SK-N-SH treated with all-trans-retinoic acid at 6 μM for 48 hours (cell line): ENCODE results near the gene LIFR.

ENCODE experiments used
- ATAC-seq: fragments of 200-7000 bp; cut with Tn5 transposase; 3 replicates; pipeline ENCODE4 v1.9.1; 2020; ENCODE audit warnings: mild to moderate bottlenecking, moderate library complexity
- ARNTL ChIP-seq: fragments of 450-650 bp; formaldehyde crosslinking; IDR thresholded peaks from 2 replicates; pipeline ENCODE4 v1.5.0; 2020; ENCODE audit warnings: low read depth, mild to moderate bottlenecking, moderate library complexity, borderline replicate concordance
- CSDC2 ChIP-seq: fragments of 250-450 bp; sonication (Bioruptor Pico); IDR thresholded peaks from 2 replicates; pipeline ENCODE4 v1.5.0; 2020; ENCODE audit warnings: mild to moderate bottlenecking, moderate library complexity
- ESRRG ChIP-seq: fragments of 250-450 bp; sonication (Bioruptor Pico); IDR thresholded peaks from 2 replicates; pipeline ENCODE4 v1.6.1; 2021; ENCODE audit warnings: mild to moderate bottlenecking
- GLIS3 ChIP-seq: fragments of 250-450 bp; sonication (Bioruptor Pico); IDR thresholded peaks from 2 replicates; pipeline ENCODE4 v1.5.0; 2020; ENCODE audit warnings: mild to moderate bottlenecking, moderate library complexity
- ISL1 ChIP-seq: fragments of 250-450 bp; sonication (Bioruptor Pico); IDR thresholded peaks from 2 replicates; pipeline ENCODE4 v2.1.2; 2022; ENCODE audit warnings: mild to moderate bottlenecking, moderate library complexity
- OSR1 ChIP-seq: fragments of 250-450 bp; sonication (Bioruptor Pico); IDR thresholded peaks from 2 replicates; pipeline ENCODE4 v1.8.0; 2022; ENCODE audit warnings: moderate library complexity, mild to moderate bottlenecking, inconsistent platforms
- PPARA ChIP-seq: fragments of 250-450 bp; sonication (Bioruptor Pico); IDR thresholded peaks from 2 replicates; pipeline ENCODE4 v1.5.0; 2020; ENCODE audit warnings: mild to moderate bottlenecking, borderline replicate concordance
- RARB ChIP-seq: fragments of 250-450 bp; sonication (Bioruptor Pico); IDR thresholded peaks from 2 replicates; pipeline ENCODE4 v1.8.0; 2021; ENCODE audit warnings: mild to moderate bottlenecking, moderate library complexity
- TCF4 ChIP-seq: fragments of 250-450 bp; sonication (Bioruptor Pico); IDR thresholded peaks from 2 replicates; pipeline ENCODE4 v1.8.0; 2021; ENCODE audit warnings: mild to moderate bottlenecking, moderate library complexity, borderline replicate concordance
- TOX ChIP-seq: fragments of 250-450 bp; sonication (Bioruptor Pico); IDR thresholded peaks from 2 replicates; pipeline ENCODE4 v1.8.0; 2021; ENCODE audit warnings: mild to moderate bottlenecking, moderate library complexity, borderline replicate concordance
- ZC3H10 ChIP-seq: fragments of 250-450 bp; sonication (Bioruptor Pico); IDR thresholded peaks from 2 replicates; pipeline ENCODE4 v1.5.1; 2021; ENCODE audit warnings: mild to moderate bottlenecking, moderate library complexity
- ZFP3 ChIP-seq: fragments of 250-450 bp; sonication (Bioruptor Pico); IDR thresholded peaks from 2 replicates; pipeline ENCODE4 v1.5.0; 2020; ENCODE audit warnings: mild to moderate bottlenecking, moderate library complexity
- ZFP30 ChIP-seq: fragments of 450-650 bp; formaldehyde crosslinking; IDR thresholded peaks from 2 replicates; pipeline ENCODE4 v1.5.0; 2022; ENCODE audit warnings: mild to moderate bottlenecking, moderate library complexity
- ZNF565 ChIP-seq: fragments of 450-650 bp; formaldehyde crosslinking; conservative IDR thresholded peaks from 2 replicates; pipeline ENCODE4 v1.5.0; 2020; ENCODE audit warnings: low read depth, mild to moderate bottlenecking, moderate library complexity
- ZNF70 ChIP-seq: fragments of 450-650 bp; formaldehyde crosslinking; IDR thresholded peaks from 2 replicates; pipeline ENCODE4 v1.5.0; 2020; ENCODE audit warnings: mild to moderate bottlenecking, moderate library complexity
- ZNF8 ChIP-seq: fragments of 450-650 bp; formaldehyde crosslinking; IDR thresholded peaks from 2 replicates; pipeline ENCODE4 v1.5.0; 2020; ENCODE audit warnings: mild to moderate bottlenecking, moderate library complexity
- TF ChIP-seq, protein P1 (sequence below): fragments of 250-450 bp; sonication (Bioruptor Pico); IDR thresholded peaks from 2 replicates; pipeline ENCODE4 v1.8.0; 2021; ENCODE audit warnings: low read depth, mild to moderate bottlenecking, moderate library complexity, borderline replicate concordance
- TF ChIP-seq, protein P2 (sequence below): fragments of 250-450 bp; sonication (Bioruptor Pico); IDR thresholded peaks from 2 replicates; pipeline ENCODE4 v1.5.1; 2020; ENCODE audit warnings: low read depth, mild to moderate bottlenecking, moderate library complexity
- TF ChIP-seq, protein P3 (sequence below): fragments of 250-450 bp; sonication (Bioruptor Pico); IDR thresholded peaks from 2 replicates; pipeline ENCODE4 v1.8.0; 2020; ENCODE audit warnings: mild to moderate bottlenecking, moderate library complexity, borderline replicate concordance
- TF ChIP-seq, protein P4 (sequence below): fragments of 250-450 bp; sonication (Bioruptor Pico); IDR thresholded peaks from 2 replicates; pipeline ENCODE4 v1.5.1; 2021; ENCODE audit warnings: mild to moderate bottlenecking, moderate library complexity

LIFR gene

DNA sequence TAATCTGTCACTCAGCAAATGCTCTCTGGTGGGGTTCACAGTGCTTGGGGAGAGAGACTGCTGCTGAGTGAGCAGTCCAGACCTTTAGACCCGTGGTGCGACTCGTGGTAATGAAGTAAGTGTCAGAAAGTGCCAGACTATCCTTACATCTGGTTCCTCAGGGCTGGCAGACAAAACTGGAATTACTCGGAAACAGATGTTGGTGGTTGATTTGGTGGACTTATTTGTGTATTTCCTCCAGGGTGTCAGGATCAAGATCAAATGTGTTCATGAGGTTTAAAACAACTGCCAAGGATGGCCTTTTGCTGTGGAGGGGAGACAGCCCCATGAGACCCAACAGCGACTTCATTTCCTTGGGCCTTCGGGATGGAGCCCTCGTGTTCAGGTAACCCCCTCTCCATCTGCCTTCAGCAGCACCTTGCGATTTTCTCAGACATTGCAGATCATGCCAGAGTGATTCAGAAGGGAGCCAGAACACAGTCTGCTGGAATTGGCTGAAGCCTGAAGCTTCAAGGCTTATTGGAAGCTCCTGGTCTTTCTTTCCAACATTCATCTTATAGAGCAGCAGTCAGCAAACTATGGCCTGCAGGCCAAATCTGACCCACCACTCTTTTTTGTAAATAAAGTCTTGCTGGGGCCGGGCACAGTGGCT lies 105.2 kb downstream of the LIFR start:
- ATAC-seq = no peak
- TF ChIP-seq OSR1 (CRISPR knock-in tag) (no peak), ZNF70 (no peak), GLIS3 (CRISPR knock-in tag) (no peak), PPARA (CRISPR knock-in tag) (no peak), ZC3H10 (CRISPR knock-in tag) (no peak), ZFP3 (CRISPR knock-in tag) (no peak), ARNTL (CRISPR knock-in tag) (no peak), ZNF8 (CRISPR knock-in tag) (no peak), TOX (CRISPR knock-in tag) (no peak), ESRRG (CRISPR knock-in tag) (no peak), RARB (CRISPR knock-in tag) (no peak)
- TF ChIP-seq, protein P1, sequence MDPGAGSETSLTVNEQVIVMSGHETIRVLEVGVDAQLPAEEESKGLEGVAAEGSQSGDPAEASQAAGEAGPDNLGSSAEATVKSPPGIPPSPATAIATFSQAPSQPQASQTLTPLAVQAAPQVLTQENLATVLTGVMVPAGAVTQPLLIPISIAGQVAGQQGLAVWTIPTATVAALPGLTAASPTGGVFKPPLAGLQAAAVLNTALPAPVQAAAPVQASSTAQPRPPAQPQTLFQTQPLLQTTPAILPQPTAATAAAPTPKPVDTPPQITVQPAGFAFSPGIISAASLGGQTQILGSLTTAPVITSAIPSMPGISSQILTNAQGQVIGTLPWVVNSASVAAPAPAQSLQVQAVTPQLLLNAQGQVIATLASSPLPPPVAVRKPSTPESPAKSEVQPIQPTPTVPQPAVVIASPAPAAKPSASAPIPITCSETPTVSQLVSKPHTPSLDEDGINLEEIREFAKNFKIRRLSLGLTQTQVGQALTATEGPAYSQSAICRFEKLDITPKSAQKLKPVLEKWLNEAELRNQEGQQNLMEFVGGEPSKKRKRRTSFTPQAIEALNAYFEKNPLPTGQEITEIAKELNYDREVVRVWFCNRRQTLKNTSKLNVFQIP (CRISPR knock-in tag) = no peak
- TF ChIP-seq, protein P2, sequence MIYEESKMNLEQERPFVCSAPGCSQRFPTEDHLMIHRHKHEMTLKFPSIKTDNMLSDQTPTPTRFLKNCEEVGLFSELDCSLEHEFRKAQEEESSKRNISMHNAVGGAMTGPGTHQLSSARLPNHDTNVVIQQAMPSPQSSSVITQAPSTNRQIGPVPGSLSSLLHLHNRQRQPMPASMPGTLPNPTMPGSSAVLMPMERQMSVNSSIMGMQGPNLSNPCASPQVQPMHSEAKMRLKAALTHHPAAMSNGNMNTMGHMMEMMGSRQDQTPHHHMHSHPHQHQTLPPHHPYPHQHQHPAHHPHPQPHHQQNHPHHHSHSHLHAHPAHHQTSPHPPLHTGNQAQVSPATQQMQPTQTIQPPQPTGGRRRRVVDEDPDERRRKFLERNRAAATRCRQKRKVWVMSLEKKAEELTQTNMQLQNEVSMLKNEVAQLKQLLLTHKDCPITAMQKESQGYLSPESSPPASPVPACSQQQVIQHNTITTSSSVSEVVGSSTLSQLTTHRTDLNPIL = no peak
- TF ChIP-seq, protein P3, sequence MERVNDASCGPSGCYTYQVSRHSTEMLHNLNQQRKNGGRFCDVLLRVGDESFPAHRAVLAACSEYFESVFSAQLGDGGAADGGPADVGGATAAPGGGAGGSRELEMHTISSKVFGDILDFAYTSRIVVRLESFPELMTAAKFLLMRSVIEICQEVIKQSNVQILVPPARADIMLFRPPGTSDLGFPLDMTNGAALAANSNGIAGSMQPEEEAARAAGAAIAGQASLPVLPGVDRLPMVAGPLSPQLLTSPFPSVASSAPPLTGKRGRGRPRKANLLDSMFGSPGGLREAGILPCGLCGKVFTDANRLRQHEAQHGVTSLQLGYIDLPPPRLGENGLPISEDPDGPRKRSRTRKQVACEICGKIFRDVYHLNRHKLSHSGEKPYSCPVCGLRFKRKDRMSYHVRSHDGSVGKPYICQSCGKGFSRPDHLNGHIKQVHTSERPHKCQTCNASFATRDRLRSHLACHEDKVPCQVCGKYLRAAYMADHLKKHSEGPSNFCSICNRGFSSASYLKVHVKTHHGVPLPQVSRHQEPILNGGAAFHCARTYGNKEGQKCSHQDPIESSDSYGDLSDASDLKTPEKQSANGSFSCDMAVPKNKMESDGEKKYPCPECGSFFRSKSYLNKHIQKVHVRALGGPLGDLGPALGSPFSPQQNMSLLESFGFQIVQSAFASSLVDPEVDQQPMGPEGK (CRISPR knock-in tag) = no peak

DNA sequence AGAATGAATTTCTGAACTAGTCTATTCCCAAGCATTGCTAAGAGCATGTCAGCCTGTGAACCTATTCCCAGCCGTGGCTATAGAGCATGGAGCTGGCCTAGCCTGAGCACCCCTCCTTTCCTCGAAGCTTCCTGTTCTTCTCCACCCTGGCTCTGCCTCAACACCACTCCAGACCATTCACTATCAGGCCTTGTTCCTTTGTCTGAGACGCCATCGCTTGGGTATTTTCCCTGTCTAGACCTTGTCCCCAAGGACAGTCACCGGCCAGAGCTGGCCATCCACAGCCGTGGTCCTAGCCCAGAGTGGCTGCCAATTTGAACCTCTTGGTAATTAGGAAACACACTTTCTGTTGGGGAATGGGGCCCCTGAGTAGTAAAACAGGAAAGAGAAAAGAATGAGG lies 105.8 kb downstream of the LIFR start:
- no peak for ATAC-seq

More for the DNA sequence above, 105.8 kb downstream of the LIFR start:
- TF ChIP-seq ZFP3 (CRISPR knock-in tag) = no peak
- no peak for TF ChIP-seq ZNF565 (CRISPR knock-in tag)
- no peak for TF ChIP-seq ISL1 (CRISPR knock-in tag)
- TF ChIP-seq CSDC2 (CRISPR knock-in tag) = no peak
- TF ChIP-seq ZNF8 (CRISPR knock-in tag) = no peak
- TF ChIP-seq, protein P4, sequence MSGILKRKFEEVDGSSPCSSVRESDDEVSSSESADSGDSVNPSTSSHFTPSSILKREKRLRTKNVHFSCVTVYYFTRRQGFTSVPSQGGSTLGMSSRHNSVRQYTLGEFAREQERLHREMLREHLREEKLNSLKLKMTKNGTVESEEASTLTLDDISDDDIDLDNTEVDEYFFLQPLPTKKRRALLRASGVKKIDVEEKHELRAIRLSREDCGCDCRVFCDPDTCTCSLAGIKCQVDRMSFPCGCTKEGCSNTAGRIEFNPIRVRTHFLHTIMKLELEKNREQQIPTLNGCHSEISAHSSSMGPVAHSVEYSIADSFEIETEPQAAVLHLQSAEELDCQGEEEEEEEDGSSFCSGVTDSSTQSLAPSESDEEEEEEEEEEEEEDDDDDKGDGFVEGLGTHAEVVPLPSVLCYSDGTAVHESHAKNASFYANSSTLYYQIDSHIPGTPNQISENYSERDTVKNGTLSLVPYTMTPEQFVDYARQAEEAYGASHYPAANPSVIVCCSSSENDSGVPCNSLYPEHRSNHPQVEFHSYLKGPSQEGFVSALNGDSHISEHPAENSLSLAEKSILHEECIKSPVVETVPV = no peak
- TF ChIP-seq RARB (CRISPR knock-in tag) = no peak
- TF ChIP-seq, protein P2 = no peak
- TF ChIP-seq ZFP30 (CRISPR knock-in tag) = no peak
- TF ChIP-seq ZNF70 = no peak
- no peak for TF ChIP-seq ESRRG (CRISPR knock-in tag)
- TF ChIP-seq GLIS3 (CRISPR knock-in tag) = no peak
- no peak for TF ChIP-seq ARNTL (CRISPR knock-in tag)
- no peak for TF ChIP-seq PPARA (CRISPR knock-in tag)
- no peak for TF ChIP-seq ZC3H10 (CRISPR knock-in tag)
- TF ChIP-seq, protein P1 (CRISPR knock-in tag) = no peak
- TF ChIP-seq, protein P3 (CRISPR knock-in tag) = no peak
- no peak for TF ChIP-seq TCF4 (CRISPR knock-in tag)
- TF ChIP-seq, all 23 proteins: peak for 0
